Measurements from ENCODE around the gene SLC39A1.
"Not testable (repeated sequence)": the region's sequence is repeated elsewhere in the genome, so short reads cannot be mapped to it uniquely, and the experiment has no call there.

Gene SLC39A1, protein sequence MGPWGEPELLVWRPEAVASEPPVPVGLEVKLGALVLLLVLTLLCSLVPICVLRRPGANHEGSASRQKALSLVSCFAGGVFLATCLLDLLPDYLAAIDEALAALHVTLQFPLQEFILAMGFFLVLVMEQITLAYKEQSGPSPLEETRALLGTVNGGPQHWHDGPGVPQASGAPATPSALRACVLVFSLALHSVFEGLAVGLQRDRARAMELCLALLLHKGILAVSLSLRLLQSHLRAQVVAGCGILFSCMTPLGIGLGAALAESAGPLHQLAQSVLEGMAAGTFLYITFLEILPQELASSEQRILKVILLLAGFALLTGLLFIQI

DNA sequence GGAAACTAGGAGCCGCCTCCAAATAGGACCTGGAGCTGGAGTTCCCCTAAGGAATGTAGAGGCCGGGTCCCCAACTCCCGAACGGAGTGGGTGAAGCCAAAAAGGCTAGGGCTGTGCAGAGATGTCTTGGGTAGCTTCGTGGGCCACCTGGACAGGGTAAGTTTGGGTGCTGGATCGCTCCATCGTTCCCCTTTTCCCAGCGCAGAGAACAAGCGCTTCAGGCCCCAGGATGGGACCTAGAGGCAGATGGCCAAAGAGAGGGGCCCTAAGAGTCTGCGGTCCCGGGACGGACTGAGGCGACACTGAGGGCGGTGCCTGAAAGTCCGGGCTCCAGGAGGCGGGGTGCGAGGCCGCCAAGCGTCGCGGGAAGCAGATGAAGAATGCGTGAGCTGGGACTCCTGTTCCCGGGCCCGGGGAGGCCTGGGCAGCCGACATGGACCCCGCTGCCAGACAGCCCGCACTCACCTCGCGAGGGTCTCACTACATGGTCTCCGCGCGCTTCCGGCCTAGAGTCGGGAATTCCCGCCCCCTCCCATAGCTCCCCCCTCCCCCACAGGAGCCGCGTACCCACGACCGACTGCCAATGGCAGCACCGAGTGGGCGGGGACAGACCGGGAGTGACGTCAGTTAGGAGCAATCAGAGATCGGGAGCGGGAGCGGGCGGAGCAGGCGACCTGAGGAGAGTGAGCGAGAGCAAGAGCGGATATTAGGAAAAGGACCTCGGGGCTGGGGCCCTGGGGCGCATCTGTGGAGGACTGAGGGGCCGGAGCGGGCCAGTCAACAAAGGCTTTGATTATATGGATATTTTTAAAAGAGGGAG, at the start of gene SLC39A1:
TSS of gene SLC39A1 (minus strand) at position 508 of the 820 bp plus-strand sequence. CDS start 822 bp downstream, outside the sequence.
- POLR2A ChIA-PET: interaction anchor here (0.6 to 3.1 kb wide), 10 partner anchors 9 to 983 kb away, joined by 3 to 22 read pairs (median 4); partner anchors contain the start of genes DENND4B, JTB and RPS27
- TF ChIP-seq, protein P1, sequence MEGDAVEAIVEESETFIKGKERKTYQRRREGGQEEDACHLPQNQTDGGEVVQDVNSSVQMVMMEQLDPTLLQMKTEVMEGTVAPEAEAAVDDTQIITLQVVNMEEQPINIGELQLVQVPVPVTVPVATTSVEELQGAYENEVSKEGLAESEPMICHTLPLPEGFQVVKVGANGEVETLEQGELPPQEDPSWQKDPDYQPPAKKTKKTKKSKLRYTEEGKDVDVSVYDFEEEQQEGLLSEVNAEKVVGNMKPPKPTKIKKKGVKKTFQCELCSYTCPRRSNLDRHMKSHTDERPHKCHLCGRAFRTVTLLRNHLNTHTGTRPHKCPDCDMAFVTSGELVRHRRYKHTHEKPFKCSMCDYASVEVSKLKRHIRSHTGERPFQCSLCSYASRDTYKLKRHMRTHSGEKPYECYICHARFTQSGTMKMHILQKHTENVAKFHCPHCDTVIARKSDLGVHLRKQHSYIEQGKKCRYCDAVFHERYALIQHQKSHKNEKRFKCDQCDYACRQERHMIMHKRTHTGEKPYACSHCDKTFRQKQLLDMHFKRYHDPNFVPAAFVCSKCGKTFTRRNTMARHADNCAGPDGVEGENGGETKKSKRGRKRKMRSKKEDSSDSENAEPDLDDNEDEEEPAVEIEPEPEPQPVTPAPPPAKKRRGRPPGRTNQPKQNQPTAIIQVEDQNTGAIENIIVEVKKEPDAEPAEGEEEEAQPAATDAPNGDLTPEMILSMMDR (IDR thresholded peaks at IDR 0.05; ENCODE audit: insufficient read depth, low read length, missing control alignments): no peak
- CTCF ChIA-PET: interaction anchor here (0.9 to 2.9 kb wide), 7 partner anchors 14 to 183 kb away, joined by 3 to 26 read pairs (median 4); partner anchors contain the start of genes DENND4B, JTB and RAB13
- H3K4me3 ChIP-seq (ENCODE audit: low read depth, low read length): peak within 1 kb of the TSS; percentile 85
- no peak for DNase-seq (ENCODE audit: low read depth, low spot score)

DNA sequence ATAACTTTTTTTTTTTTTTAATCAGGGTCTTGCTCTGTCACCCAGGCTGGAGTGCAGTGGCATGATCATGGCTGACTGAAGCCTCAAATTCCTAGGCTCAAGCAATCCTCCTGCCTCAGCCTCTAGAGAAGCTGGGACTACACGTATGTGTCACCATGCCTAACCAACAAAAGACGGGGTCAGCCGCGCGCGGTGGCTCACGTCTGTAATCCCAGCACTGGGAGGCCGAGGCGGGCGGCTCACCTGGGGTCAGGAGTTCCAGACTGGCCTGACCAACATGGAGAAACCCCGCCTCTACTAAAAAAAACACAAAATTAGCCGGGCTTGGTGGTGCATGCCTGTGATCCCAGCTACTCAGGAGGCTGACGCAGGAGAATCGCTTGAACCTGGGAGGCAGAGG, 49.2 kb upstream of the SLC39A1 start:
- POLR2A ChIA-PET; DNase-seq (ENCODE audit: low read depth, low spot score); H3K4me3 ChIP-seq (ENCODE audit: low read depth, low read length); CTCF ChIA-PET: not testable (repeated sequence)

DNA sequence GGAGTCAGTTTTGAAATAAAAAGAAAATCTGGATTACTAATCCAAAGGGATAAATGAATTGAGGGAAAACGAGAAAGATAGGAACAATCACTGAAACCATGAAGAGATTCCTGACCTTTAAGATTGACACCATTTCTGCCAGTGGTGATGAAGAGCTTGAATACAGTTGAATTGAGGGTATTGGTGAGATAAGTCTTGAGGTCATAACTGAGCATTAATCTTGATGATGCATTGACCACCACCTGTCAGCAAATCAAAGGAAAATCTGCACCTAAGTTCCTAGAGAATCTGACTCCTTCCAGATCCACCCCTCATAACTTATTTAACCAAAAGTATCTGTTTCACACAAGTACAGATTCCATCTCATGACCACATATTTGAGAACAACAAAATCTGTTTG, 48.8 kb upstream of the SLC39A1 start:
- ChIA-PET POLR2A (no interaction called here), CTCF (no interaction called here)
- TF ChIP-seq, protein P1 (IDR thresholded peaks at IDR 0.05; ENCODE audit: insufficient read depth, low read length, missing control alignments): no peak
- no peak for DNase-seq (ENCODE audit: low read depth, low spot score)
- no peak overlapping the region for H3K4me3 ChIP-seq (ENCODE audit: low read depth, low read length)

DNA sequence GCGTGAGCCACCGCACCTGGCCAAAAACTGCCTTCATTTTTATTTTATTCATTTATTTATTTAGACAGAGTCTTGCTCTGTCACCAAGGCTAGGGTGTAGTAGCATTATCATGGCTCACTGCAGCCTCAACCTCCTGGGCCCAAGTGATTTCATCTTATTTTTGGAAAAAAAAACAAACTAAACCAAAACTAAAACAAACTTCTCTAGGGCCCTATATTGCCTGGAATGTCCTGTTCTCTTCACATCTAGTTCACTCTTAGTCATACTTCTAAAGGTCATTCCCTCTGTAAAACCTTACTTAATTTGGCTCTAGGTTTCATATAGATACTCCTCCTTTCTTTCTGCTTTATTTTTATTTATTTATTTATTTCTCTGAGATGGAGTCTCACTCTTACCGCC, 42.8 kb upstream of the SLC39A1 start:
- CTCF ChIA-PET: no interaction called here
- no peak overlapping the region for H3K4me3 ChIP-seq (ENCODE audit: low read depth, low read length)
- DNase-seq (ENCODE audit: low read depth, low spot score): peak; percentile 45
- TF ChIP-seq, protein P1 (IDR thresholded peaks at IDR 0.05; ENCODE audit: insufficient read depth, low read length, missing control alignments): no peak
- POLR2A ChIA-PET: no interaction called here

DNA sequence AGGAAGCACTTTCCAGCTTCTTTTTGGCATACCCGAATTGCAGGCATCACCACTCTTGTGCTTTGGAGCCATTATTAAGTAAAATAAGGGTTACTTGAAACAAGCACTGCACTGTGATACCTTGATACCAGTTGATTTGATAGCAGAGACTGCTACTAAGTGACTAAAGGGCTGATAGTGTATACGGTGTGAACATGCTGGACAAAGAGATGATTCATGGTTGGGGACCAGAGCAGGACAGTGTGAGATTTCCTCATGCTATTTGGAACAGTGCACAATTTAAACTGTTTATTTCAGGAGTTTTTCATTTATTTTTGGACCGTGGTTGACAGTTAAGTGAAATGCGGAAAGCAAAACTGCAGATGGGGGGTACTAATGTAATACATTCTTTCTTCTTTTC, 37.1 kb upstream of the SLC39A1 start:
- TF ChIP-seq, protein P1 (IDR thresholded peaks at IDR 0.05; ENCODE audit: insufficient read depth, low read length, missing control alignments): no peak
- DNase-seq (ENCODE audit: low read depth, low spot score): no peak
- POLR2A ChIA-PET: interaction anchor here (1.1 to 2.2 kb wide), 2 partner anchors 10 to 23 kb away, joined by 3 to 16 read pairs; partner anchors contain the start of gene RPS27
- CTCF ChIA-PET: interaction anchor here (1.0 to 1.1 kb wide), 2 partner anchors 9 to 13 kb away, joined by 3 read pairs; no protein-coding TSS in a partner anchor
- H3K4me3 ChIP-seq (ENCODE audit: low read depth, low read length): no peak overlapping the region

DNA sequence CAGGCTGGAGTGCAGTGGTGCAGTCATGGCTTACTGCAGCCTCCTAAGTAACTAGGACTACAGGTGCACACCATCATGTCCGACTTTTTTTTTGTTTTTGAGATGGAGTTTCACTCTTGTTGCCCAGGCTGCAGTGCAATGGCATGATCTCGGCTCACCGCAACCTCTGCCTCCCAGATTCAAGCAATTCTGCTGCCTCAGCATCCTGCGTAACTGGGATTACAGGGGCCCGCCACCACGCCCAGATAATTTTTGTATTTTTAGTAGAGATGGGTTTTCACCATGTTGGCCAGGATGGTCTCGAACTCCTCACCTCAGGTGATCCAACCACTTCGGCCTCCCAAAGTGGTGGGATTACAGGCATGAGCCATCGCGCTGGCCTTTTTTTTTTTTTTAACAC, 33.5 kb upstream of the SLC39A1 start:
- POLR2A ChIA-PET; H3K4me3 ChIP-seq (ENCODE audit: low read depth, low read length); CTCF ChIA-PET; DNase-seq (ENCODE audit: low read depth, low spot score): not testable (repeated sequence)

DNA sequence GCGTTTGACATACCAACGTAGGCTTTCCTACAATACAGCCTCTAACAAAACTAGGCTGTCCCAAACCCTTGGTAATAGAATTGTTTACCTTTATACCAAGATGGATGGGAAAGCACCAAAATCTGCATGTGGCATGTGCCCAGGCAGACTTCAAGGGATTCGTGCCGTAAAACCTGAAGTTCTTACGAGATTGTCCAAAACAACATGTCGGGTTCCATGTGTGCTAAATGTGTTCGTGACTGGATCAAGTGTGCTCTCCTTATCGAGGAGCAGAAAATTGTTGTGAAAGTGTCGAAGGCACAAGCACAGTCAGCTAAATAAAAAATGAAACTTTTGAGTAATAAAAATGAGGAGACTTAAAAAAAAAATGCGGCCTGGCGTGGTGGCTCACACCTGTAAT, 32.3 kb upstream of the SLC39A1 start:
- no peak for DNase-seq (ENCODE audit: low read depth, low spot score)
- CTCF ChIA-PET: interaction anchor here (1.6 kb wide), 1 partner anchor 9 kb away, joined by 12 read pairs; the partner anchor contains the start of gene RAB13

More for the DNA sequence above, 32.3 kb upstream of the SLC39A1 start:
- POLR2A ChIA-PET: no interaction called here
- H3K4me3 ChIP-seq (ENCODE audit: low read depth, low read length): no peak overlapping the region
- TF ChIP-seq, protein P1 (IDR thresholded peaks at IDR 0.05; ENCODE audit: insufficient read depth, low read length, missing control alignments): no peak
